ENCODE data around the gene MIEF2. TPM values are rescaled to one million over a fixed set of nuclear protein-coding genes. Genes with fewer than 3 reads are reported as not detected.
A peak's percentile ranks its signal among the peaks of the same experiment; 100 is the strongest.

Gene MIEF2
- total and polyA plus RNA-seq, 2 donors from 2014 or later, result 19.3 to 25.3 TPM

DNA sequence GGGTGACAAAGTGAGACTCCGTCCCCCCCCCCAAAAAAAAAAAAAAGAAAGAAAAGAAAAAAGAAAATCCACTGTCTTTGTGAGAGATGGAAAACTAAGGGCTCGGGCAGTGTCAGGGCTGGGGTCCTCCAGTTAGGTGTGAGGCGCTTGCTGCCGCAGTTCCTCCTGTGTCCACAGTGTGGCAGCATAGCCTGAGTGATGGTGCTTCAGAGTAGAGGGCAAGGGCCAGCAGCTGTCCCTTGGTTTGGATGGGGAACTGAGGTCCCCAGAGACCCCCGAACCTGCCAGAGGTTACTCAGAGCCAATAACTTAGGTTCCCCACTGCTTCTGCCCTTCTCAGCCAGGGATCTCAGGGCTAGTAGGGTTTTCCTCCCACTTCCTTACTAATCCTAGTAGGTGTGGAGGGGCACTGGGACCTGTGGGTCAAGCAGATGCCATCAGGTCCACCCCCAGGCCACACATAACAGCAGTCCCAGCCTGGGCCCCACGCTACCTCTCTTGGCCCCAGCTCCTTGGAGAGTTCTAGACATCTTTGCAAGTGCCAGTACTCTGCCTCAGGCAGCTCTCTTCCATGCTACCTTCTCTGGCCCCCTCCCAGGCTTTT, 42.9 kb upstream of the MIEF2 start:
- no peaks in the 10 kb centered on the region for H3K36me3 ChIP-seq (ENCODE audit: control insufficient read depth in 2 of 3, insufficient read depth in 3 of 3, low read length in 3 of 3)
- DNase-seq (peak; percentile 76 to 89 (median 83)), FAIRE-seq (no peak)
- no peak overlapping the region for H3K4me3 ChIP-seq (ENCODE audit: low read length in 3 of 3)
- no peaks in the 10 kb centered on the region for H3K9me3 ChIP-seq (ENCODE audit: control insufficient read depth in 2 of 3, insufficient read depth in 1 of 3, low read length in 3 of 3)
- no peaks in the 10 kb centered on the region for H3K27me3 ChIP-seq (ENCODE audit: control insufficient read depth, insufficient read depth, low read length)
- TF ChIP-seq, protein P1, sequence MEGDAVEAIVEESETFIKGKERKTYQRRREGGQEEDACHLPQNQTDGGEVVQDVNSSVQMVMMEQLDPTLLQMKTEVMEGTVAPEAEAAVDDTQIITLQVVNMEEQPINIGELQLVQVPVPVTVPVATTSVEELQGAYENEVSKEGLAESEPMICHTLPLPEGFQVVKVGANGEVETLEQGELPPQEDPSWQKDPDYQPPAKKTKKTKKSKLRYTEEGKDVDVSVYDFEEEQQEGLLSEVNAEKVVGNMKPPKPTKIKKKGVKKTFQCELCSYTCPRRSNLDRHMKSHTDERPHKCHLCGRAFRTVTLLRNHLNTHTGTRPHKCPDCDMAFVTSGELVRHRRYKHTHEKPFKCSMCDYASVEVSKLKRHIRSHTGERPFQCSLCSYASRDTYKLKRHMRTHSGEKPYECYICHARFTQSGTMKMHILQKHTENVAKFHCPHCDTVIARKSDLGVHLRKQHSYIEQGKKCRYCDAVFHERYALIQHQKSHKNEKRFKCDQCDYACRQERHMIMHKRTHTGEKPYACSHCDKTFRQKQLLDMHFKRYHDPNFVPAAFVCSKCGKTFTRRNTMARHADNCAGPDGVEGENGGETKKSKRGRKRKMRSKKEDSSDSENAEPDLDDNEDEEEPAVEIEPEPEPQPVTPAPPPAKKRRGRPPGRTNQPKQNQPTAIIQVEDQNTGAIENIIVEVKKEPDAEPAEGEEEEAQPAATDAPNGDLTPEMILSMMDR (IDR thresholded peaks at IDR 0.05; ENCODE audit: borderline replicate concordance, extremely low read depth, insufficient read depth), result peak; percentile 88
- no peak overlapping the region for H3K27ac ChIP-seq (ENCODE audit: low read depth in 2 of 2, low read length in 2 of 2)
- H3K4me1 ChIP-seq (ENCODE audit: control insufficient read depth in 2 of 3, insufficient read depth in 2 of 3, low read depth in 1 of 3, low read length in 3 of 3), result no peaks in the 10 kb centered on the region
- intact Hi-C loops (cut with DNase I), result no loop called here
- H3K9ac ChIP-seq (ENCODE audit: low read length in 3 of 3), result no peak overlapping the region

DNA sequence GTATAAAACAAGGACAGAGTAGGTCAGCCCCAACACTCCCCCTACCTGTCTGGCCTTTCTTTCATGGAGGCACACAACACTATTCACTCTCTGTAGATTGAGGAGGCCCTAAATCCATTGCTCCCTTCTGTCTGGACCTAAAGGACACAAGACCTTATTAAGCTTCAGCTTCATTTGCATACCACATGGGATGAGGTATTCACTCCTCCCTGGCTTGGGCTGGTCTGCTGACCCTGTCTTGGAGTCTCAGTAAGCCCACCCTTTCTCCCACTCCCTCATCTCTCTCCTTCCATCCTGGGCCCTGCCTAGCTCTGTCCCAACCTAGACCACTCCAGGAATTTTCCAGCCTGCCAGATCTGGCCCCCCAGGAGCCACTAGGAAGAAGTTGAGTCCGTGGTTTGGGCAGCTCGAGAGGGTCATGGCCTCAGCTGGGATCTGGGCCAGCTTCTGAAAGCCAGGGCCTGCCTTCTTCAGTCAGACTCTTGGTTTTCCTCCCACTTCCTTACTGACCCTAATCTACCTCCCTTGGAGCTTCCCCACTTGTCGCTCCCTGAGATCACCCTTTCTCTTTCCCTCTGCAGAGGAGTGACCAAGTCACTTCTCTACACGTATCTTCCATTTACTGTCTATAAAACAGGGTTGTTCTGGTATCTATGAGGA, 41.6 kb upstream of the MIEF2 start:
- TF ChIP-seq, protein P1 (IDR thresholded peaks at IDR 0.05; ENCODE audit: borderline replicate concordance, extremely low read depth, insufficient read depth), result no peak
- FAIRE-seq (no peak), DNase-seq (peak in 1 of 5 donors; percentile 47)
- Histone ChIP-seq H3K9ac (ENCODE audit: low read length in 3 of 3) (no peak overlapping the region), H3K27ac (ENCODE audit: low read depth in 2 of 2, low read length in 2 of 2) (no peak overlapping the region), H3K9me3 (ENCODE audit: control insufficient read depth in 2 of 3, insufficient read depth in 1 of 3, low read length in 3 of 3) (no peaks in the 10 kb centered on the region), H3K4me3 (ENCODE audit: low read length in 3 of 3) (no peak overlapping the region), H3K36me3 (ENCODE audit: control insufficient read depth in 2 of 3, insufficient read depth in 3 of 3, low read length in 3 of 3) (no peaks in the 10 kb centered on the region), H3K4me1 (ENCODE audit: control insufficient read depth in 2 of 3, insufficient read depth in 2 of 3, low read depth in 1 of 3, low read length in 3 of 3) (no peaks in the 10 kb centered on the region), H3K27me3 (ENCODE audit: control insufficient read depth, insufficient read depth, low read length) (no peaks in the 10 kb centered on the region)
- intact Hi-C loops (cut with DNase I), result no loop called here

DNA sequence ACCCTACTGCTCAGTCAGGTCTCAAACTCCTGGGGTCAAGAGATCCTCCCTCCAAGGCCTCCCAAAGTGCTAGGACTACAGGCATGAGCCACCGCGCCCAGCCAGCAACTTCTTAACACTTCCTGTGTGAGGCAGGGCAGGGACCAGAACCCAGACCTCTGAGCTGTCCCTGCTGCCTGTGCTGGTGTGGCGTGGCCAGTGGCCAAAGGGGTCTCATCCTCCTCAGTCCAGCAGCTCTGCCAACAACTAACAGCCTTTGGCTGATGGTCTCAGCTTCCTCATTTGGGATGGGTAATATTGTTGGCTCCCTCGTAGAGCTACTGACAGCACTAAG, 36.4 kb upstream of the MIEF2 start:
- no peak for DNase-seq
- Histone ChIP-seq H3K9ac (ENCODE audit: low read length in 3 of 3) (no peak overlapping the region), H3K4me3 (ENCODE audit: low read length in 3 of 3) (no peak overlapping the region), H3K9me3 (ENCODE audit: control insufficient read depth in 2 of 3, insufficient read depth in 1 of 3, low read length in 3 of 3) (no peaks in the 10 kb centered on the region), H3K27me3 (ENCODE audit: control insufficient read depth, insufficient read depth, low read length) (no peaks in the 10 kb centered on the region), H3K4me1 (ENCODE audit: control insufficient read depth in 2 of 3, insufficient read depth in 2 of 3, low read depth in 1 of 3, low read length in 3 of 3) (peaks cover 0 to 6% (median 6%) of the 10 kb centered on the region in 3 donors), H3K27ac (ENCODE audit: low read depth in 2 of 2, low read length in 2 of 2) (no peak overlapping the region), H3K36me3 (ENCODE audit: control insufficient read depth in 2 of 3, insufficient read depth in 3 of 3, low read length in 3 of 3) (no peaks in the 10 kb centered on the region)
- intact Hi-C loops (cut with DNase I), result no loop called here
- no peak for FAIRE-seq
- TF ChIP-seq, protein P1 (IDR thresholded peaks at IDR 0.05; ENCODE audit: borderline replicate concordance, extremely low read depth, insufficient read depth), result no peak

All from kidney (tissue), 14 donors.